Karpas-422 (cell line): ENCODE measurements around the gene STEAP1. TPM values are rescaled to one million over a fixed set of nuclear protein-coding genes. Genes with fewer than 3 reads are reported as not detected.

Experiments used
- DNase-seq: peaks from one replicate; pipeline ENCODE4 v3.0.0-alpha.2; 2015
- H2AFZ ChIP-seq: fragments of 200-600 bp; sonication (generic); 2 replicates; pipeline ENCODE4 v1.6.1; 2014; ENCODE audit warnings: antibody characterized with exemption, low read length, mixed read lengths
- H3K27ac ChIP-seq: fragments of 200-600 bp; sonication (generic); 2 replicates; pipeline ENCODE4 v1.5.1; 2014; ENCODE audit warnings: mild to moderate bottlenecking, low read length, moderate library complexity
- H3K27me3 ChIP-seq: fragments of 200-600 bp; sonication (generic); 2 replicates; pipeline ENCODE4 v1.6.1; 2014; ENCODE audit warnings: low read length, mixed read lengths
- H3K36me3 ChIP-seq: fragments of 200-600 bp; sonication (generic); 2 replicates; pipeline ENCODE4 v1.6.1; 2014; ENCODE audit warnings: low read length, mixed read lengths; ENCODE audit not compliant: insufficient read depth
- H3K4me1 ChIP-seq: fragments of 200-600 bp; sonication (generic); 2 replicates; pipeline ENCODE4 v1.6.1; 2014; ENCODE audit warnings: mild to moderate bottlenecking, low read length, mixed read lengths
- H3K4me2 ChIP-seq: fragments of 200-600 bp; sonication (generic); 2 replicates; pipeline ENCODE4 v1.6.1; 2014; ENCODE audit warnings: low read length, low read depth, mild to moderate bottlenecking; ENCODE audit not compliant: poor library complexity, severe bottlenecking
- H3K4me3 ChIP-seq: fragments of 200-600 bp; sonication (generic); 2 replicates; pipeline ENCODE4 v1.5.1; 2014; ENCODE audit warnings: mild to moderate bottlenecking, antibody characterized with exemption, low read length, mixed read lengths
- H3K79me2 ChIP-seq: fragments of 200-600 bp; sonication (generic); 2 replicates; pipeline ENCODE4 v1.6.1; 2014; ENCODE audit warnings: mild to moderate bottlenecking, low read length, mixed read lengths
- H3K9ac ChIP-seq: fragments of 200-600 bp; sonication (generic); 2 replicates; pipeline ENCODE4 v1.6.0; 2014; ENCODE audit warnings: low read length
- H3K9me2 ChIP-seq: fragments of 200-600 bp; sonication (generic), shearing (Covaris generic); replicated peaks from 2 replicates; pipeline ENCODE4 v1.6.0; 2014; ENCODE audit warnings: mild to moderate bottlenecking, low read length, moderate library complexity; ENCODE audit not compliant: insufficient read depth
- H3K9me3 ChIP-seq: fragments of 300-700, 200-600 bp; sonication (generic); 2 replicates; pipeline ENCODE4 v1.6.1; 2014; ENCODE audit warnings: low read length, mixed read lengths
- H4K20me1 ChIP-seq: fragments of 200-600 bp; sonication (generic); 2 replicates; pipeline ENCODE4 v1.6.1; 2014; ENCODE audit warnings: mild to moderate bottlenecking, antibody characterized with exemption, low read length, low read depth; ENCODE audit not compliant: insufficient read depth
- total RNA-seq: library from RNA; depleted of rRNA; stranded (reverse); fragments of >200 nt; shearing (Covaris generic); gene quantifications from 2 replicates; pipeline ENCODE4 v1.2.3, GENCODE V29; 2014; ENCODE audit warnings: low replicate concordance

Gene STEAP1
- total RNA-seq, 1 experiment from 2014 or later, result not detected

- Histone ChIP-seq H4K20me1 (no peaks in the 10 kb centered on the region), H3K79me2 (no peaks in the 10 kb centered on the region), H3K9ac (no peak overlapping the region), H3K27me3 (no peaks in the 10 kb centered on the region), H2AFZ (no peak overlapping the region), H3K27ac (no peak overlapping the region), H3K9me3 (no peaks in the 10 kb centered on the region), H3K4me1 (no peaks in the 10 kb centered on the region), H3K4me2 (no peak overlapping the region), H3K4me3 (no peak overlapping the region), H3K9me2 (no peaks in the 10 kb centered on the region), H3K36me3 (no peaks in the 10 kb centered on the region)
- no peak for DNase-seq
These were observed 36.7 kb downstream of the STEAP1 start for GRCh38 chr7:90190995-90191394.

- H4K20me1 ChIP-seq, result no peaks in the 10 kb centered on the region
- DNase-seq, result no peak
- no peaks in the 10 kb centered on the region for H3K79me2 ChIP-seq
- H3K9me3 ChIP-seq, result no peaks in the 10 kb centered on the region
- H3K4me1 ChIP-seq, result no peaks in the 10 kb centered on the region
- no peak overlapping the region for H3K9ac ChIP-seq
- H3K9me2 ChIP-seq, result no peaks in the 10 kb centered on the region
- no peaks in the 10 kb centered on the region for H3K27me3 ChIP-seq
- no peak overlapping the region for H3K4me3 ChIP-seq
- H3K27ac ChIP-seq, result no peak overlapping the region
- H3K36me3 ChIP-seq, result no peaks in the 10 kb centered on the region
- H3K4me2 ChIP-seq, result no peak overlapping the region
- no peak overlapping the region for H2AFZ ChIP-seq
These were observed 37.4 kb downstream of the STEAP1 start for GRCh38 chr7:90191648-90192047.

GRCh38 chr7:90192876-90193750 lies 38.8 kb downstream of the STEAP1 start:
- Histone ChIP-seq H3K9me2 (no peaks in the 10 kb centered on the region), H3K36me3 (no peaks in the 10 kb centered on the region), H2AFZ (no peak overlapping the region), H3K27me3 (no peaks in the 10 kb centered on the region), H3K9ac (no peak overlapping the region), H3K4me2 (no peak overlapping the region), H3K4me1 (no peaks in the 10 kb centered on the region), H3K27ac (no peak overlapping the region), H4K20me1 (no peaks in the 10 kb centered on the region), H3K4me3 (no peak overlapping the region), H3K9me3 (no peaks in the 10 kb centered on the region), H3K79me2 (no peaks in the 10 kb centered on the region)
- DNase-seq, result no peak

DNA sequence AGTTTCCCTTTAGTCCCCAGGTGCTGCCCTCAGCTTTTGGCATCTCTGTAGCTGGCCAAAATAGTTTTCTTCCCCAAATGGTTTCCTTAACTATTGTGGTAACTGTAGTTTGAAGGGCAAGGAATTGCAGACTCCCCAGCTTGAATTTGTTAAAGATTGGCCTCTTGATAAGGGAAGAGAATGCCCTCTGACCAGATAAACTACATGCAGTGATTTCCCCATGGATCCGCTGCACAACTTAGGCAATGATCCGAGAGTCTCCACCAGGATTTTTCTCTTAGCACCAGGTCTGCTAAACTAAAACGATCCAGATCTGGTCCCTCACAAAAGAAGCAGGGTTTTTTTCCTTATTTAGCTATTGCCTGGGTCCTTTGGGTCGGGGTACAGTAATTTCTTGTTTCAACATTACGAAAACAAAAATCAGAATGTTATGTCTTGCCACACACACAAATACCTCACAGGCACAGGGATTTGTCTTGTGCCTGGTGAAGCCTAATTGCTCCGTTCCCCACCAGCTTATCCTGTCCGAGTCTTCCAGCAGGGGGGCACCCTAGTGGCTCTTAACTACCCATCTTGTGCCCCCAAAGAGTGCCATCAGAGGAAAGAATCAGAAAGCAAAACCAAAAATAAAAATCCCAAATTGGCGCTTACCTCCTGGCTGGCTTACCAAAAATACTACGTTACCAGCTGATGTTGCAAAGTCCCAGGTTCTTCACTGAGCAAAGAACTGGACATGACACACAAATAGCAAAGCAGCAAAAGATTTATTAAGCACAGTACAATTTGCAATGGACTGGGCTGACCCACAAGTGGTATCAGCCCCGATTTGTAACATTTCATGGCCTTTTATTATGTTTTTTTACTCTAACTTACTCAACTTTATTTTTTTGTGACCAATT lies 40.9 kb downstream of the STEAP1 start:
- Histone ChIP-seq H3K4me1 (no peaks in the 10 kb centered on the region), H2AFZ (no peak overlapping the region), H3K79me2 (no peaks in the 10 kb centered on the region), H3K27me3 (no peaks in the 10 kb centered on the region), H3K9me2 (no peaks in the 10 kb centered on the region), H3K9me3 (no peaks in the 10 kb centered on the region), H3K27ac (no peak overlapping the region), H3K9ac (no peak overlapping the region), H4K20me1 (no peaks in the 10 kb centered on the region), H3K36me3 (no peaks in the 10 kb centered on the region), H3K4me2 (no peak overlapping the region), H3K4me3 (no peak overlapping the region)
- DNase-seq, result no peak

GRCh38 chr7:90201500-90202195 lies 47.4 kb downstream of the STEAP1 start:
- Histone ChIP-seq H3K27ac (no peak overlapping the region), H3K9ac (no peak overlapping the region), H3K79me2 (no peaks in the 10 kb centered on the region), H3K36me3 (no peaks in the 10 kb centered on the region), H2AFZ (no peak overlapping the region), H4K20me1 (no peaks in the 10 kb centered on the region), H3K9me3 (no peaks in the 10 kb centered on the region), H3K4me1 (no peaks in the 10 kb centered on the region), H3K27me3 (no peaks in the 10 kb centered on the region), H3K4me2 (no peak overlapping the region), H3K4me3 (no peak overlapping the region), H3K9me2 (no peaks in the 10 kb centered on the region)
- DNase-seq, result no peak

DNA sequence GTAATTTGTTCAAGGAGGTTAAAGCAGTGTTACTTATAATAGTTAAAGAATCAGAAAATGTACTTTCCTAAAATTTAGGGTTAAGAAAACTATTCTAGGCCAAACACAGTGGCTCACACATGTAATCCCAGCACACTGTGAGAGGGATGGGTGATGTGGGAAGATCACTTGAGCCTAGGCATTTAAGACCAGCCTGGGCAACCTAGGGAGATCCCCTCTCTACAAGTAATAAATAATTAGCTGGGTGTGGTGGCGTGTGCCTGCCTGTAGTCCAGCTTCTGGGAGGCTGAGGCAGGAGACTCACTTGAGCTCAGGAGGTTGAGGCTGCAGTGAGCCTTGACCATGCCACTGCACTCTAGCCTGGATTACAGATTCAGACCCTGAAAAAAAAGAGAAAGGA lies 53.7 kb downstream of the STEAP1 start:
- Histone ChIP-seq H3K9ac (no peak overlapping the region), H3K27ac (no peak overlapping the region), H3K9me2 (no peaks in the 10 kb centered on the region), H3K4me1 (peaks cover 7% of the 10 kb centered on the region), H3K36me3 (no peaks in the 10 kb centered on the region), H2AFZ (no peak overlapping the region), H3K9me3 (no peaks in the 10 kb centered on the region), H3K27me3 (no peaks in the 10 kb centered on the region), H3K4me2 (no peak overlapping the region), H3K4me3 (no peak overlapping the region), H3K79me2 (no peaks in the 10 kb centered on the region), H4K20me1 (no peaks in the 10 kb centered on the region)
- DNase-seq, result no peak

DNA sequence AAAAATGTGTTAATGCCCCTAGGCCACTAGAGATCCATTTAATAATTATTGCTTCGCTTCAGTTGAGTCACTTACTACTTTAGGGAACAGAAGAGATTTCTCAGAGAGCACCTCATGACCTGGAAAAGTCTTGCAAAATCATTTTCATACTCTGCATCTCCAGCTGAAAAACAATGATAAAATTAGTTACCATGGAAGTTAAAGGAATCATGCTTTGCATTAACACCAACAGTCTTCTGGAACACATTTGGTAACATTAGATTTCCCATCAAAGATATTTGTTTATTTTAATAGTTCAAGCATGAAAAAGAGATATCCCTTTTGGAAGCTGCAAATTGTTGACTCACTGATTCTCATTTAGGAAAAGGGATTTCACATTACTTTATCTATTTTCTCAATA lies 55.5 kb downstream of the STEAP1 start:
- no peak for DNase-seq
- H3K9me3 ChIP-seq, result no peaks in the 10 kb centered on the region
- no peaks in the 10 kb centered on the region for H4K20me1 ChIP-seq
- H3K36me3 ChIP-seq, result no peaks in the 10 kb centered on the region
- H3K9ac ChIP-seq, result no peak overlapping the region
- no peaks in the 10 kb centered on the region for H3K79me2 ChIP-seq
- H3K9me2 ChIP-seq, result no peaks in the 10 kb centered on the region
- no peak overlapping the region for H3K27ac ChIP-seq
- peaks cover 7% of the 10 kb centered on the region for H3K4me1 ChIP-seq
- no peak overlapping the region for H2AFZ ChIP-seq
- no peak overlapping the region for H3K4me2 ChIP-seq
- no peak overlapping the region for H3K4me3 ChIP-seq
- H3K27me3 ChIP-seq, result no peaks in the 10 kb centered on the region

GRCh38 chr7:90210475-90210874 lies 56.2 kb downstream of the STEAP1 start:
- H3K4me1 ChIP-seq, result peaks cover 7% of the 10 kb centered on the region
- no peaks in the 10 kb centered on the region for H3K79me2 ChIP-seq
- H3K9me3 ChIP-seq, result no peaks in the 10 kb centered on the region
- no peak overlapping the region for H2AFZ ChIP-seq
- no peaks in the 10 kb centered on the region for H3K27me3 ChIP-seq
- H3K4me2 ChIP-seq, result no peak overlapping the region
- no peaks in the 10 kb centered on the region for H3K9me2 ChIP-seq
- H3K9ac ChIP-seq, result no peak overlapping the region
- H3K4me3 ChIP-seq, result no peak overlapping the region
- no peaks in the 10 kb centered on the region for H3K36me3 ChIP-seq
- H4K20me1 ChIP-seq, result no peaks in the 10 kb centered on the region
- H3K27ac ChIP-seq, result no peak overlapping the region
- DNase-seq, result no peak
